Measurements from ENCODE around the gene SLC30A2. TPM values are rescaled to one million over a fixed set of nuclear protein-coding genes. Genes with fewer than 3 reads are reported as not detected.

The SLC30A2 gene
- polyA plus RNA-seq, 1 donor (not counting 4 experiments of a cell fraction or from before 2014, with no cell fraction given) = not detected

DNA sequence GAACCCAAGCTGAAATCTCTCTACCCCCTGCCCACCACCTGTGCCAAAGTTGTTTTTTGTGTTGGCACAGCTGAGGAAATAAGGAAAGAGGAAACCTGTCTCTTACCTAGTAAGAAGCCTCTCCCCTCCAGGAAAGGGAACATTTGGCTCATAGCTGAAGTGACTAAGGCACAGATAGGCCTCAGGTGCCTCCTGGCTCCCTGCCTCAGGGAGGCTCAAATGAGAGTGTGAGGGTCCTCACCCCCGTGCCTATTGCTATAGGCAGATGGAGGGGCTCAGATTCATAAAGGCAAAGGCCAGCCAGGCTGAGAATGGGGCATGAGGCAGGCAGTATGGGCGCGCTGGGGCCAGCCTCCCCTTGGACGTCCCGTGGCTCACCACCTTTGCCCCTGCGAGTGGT lies 7.4 kb downstream of the SLC30A2 start:
- Histone ChIP-seq H4K20me1 (ENCODE audit: control insufficient read depth, extremely low read depth, insufficient read depth, low read length) (no peaks in the 10 kb centered on the region), H2AFZ (ENCODE audit: control insufficient read depth, low read length) (no peak overlapping the region), H3K27ac (ENCODE audit: control insufficient read depth, insufficient read depth, low read length) (no peak overlapping the region), H3K4me3 (ENCODE audit: control insufficient read depth in 2 of 3, extremely low read depth in 1 of 3, insufficient read depth in 2 of 3, low read depth in 1 of 3, low read length in 3 of 3) (no peak overlapping the region), H3K9ac (ENCODE audit: control insufficient read depth, extremely low read depth, insufficient read depth, low read length) (no peak overlapping the region), H3K36me3 (ENCODE audit: control insufficient read depth in 2 of 2, extremely low read depth in 1 of 2, insufficient read depth in 2 of 2, low read length in 2 of 2) (no peaks in the 10 kb centered on the region), H3K9me1 (ENCODE audit: control insufficient read depth, extremely low read depth, insufficient read depth, low read length) (no peaks in the 10 kb centered on the region), H3K27me3 (ENCODE audit: control insufficient read depth, extremely low read depth, insufficient read depth, low read length) (peaks cover 14% of the 10 kb centered on the region), H3K79me2 (ENCODE audit: control insufficient read depth, insufficient read depth, low read length) (no peaks in the 10 kb centered on the region), H3K9me3 (ENCODE audit: control insufficient read depth, low read depth, low read length) (no peaks in the 10 kb centered on the region), H3K4me2 (ENCODE audit: control insufficient read depth, extremely low read depth, insufficient read depth, low read depth, low read length) (no peak overlapping the region), H3K4me1 (ENCODE audit: control insufficient read depth, extremely low read depth, insufficient read depth, low read length) (peaks cover 10% of the 10 kb centered on the region)
- DNase-seq (ENCODE audit: low read depth, low spot score) = no peak
- no peak for FAIRE-seq
- TF ChIP-seq, protein P1, sequence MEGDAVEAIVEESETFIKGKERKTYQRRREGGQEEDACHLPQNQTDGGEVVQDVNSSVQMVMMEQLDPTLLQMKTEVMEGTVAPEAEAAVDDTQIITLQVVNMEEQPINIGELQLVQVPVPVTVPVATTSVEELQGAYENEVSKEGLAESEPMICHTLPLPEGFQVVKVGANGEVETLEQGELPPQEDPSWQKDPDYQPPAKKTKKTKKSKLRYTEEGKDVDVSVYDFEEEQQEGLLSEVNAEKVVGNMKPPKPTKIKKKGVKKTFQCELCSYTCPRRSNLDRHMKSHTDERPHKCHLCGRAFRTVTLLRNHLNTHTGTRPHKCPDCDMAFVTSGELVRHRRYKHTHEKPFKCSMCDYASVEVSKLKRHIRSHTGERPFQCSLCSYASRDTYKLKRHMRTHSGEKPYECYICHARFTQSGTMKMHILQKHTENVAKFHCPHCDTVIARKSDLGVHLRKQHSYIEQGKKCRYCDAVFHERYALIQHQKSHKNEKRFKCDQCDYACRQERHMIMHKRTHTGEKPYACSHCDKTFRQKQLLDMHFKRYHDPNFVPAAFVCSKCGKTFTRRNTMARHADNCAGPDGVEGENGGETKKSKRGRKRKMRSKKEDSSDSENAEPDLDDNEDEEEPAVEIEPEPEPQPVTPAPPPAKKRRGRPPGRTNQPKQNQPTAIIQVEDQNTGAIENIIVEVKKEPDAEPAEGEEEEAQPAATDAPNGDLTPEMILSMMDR (optimal IDR thresholded peaks at IDR 0.05 in 1 of 3, IDR thresholded peaks at IDR 0.05 in 1 of 3, conservative IDR thresholded peaks at IDR 0.05 in 1 of 3; ENCODE audit: extremely low read depth in 1 of 3, insufficient read depth in 2 of 3, low read length in 3 of 3) = no peak
- TF ChIP-seq EZH2 (IDR thresholded peaks at IDR 0.05; ENCODE audit: low read length) = no peak
- dilution Hi-C loops (cut with MboI; ENCODE audit: extremely low pct_ligation_motif_present, low sequenced_read_pairs) = no loop called here

DNA sequence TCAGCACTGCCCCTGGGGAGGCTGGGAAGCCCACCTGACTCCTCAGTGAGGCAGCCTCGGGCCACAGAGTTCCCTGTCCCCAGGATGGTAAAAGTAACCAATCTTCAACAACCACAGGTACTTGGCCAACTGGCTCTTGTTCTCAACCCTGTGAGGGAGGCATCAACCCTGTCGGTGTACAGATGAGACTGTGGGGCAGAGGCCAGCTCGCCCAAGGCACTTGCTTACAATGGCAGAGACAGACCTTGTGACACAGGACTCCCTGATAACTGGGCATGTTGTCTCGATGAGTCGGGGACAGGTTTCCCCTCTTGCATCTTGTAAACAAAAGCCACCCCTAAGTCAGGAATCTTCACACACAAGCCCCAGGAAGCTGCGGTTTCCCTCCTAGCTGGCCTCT lies 8.0 kb downstream of the SLC30A2 start:
- no peaks in the 10 kb centered on the region for H4K20me1 ChIP-seq (ENCODE audit: control insufficient read depth, extremely low read depth, insufficient read depth, low read length)
- H3K27me3 ChIP-seq (ENCODE audit: control insufficient read depth, extremely low read depth, insufficient read depth, low read length) = peaks cover 8% of the 10 kb centered on the region
- dilution Hi-C loops (cut with MboI; ENCODE audit: extremely low pct_ligation_motif_present, low sequenced_read_pairs) = no loop called here

More for the DNA sequence above, 8.0 kb downstream of the SLC30A2 start:
- Histone ChIP-seq H2AFZ (ENCODE audit: control insufficient read depth, low read length) (no peak overlapping the region), H3K9me3 (ENCODE audit: control insufficient read depth, low read depth, low read length) (no peaks in the 10 kb centered on the region), H3K4me3 (ENCODE audit: control insufficient read depth in 2 of 3, extremely low read depth in 1 of 3, insufficient read depth in 2 of 3, low read depth in 1 of 3, low read length in 3 of 3) (no peak overlapping the region), H3K9me1 (ENCODE audit: control insufficient read depth, extremely low read depth, insufficient read depth, low read length) (no peaks in the 10 kb centered on the region), H3K36me3 (ENCODE audit: control insufficient read depth in 2 of 2, extremely low read depth in 1 of 2, insufficient read depth in 2 of 2, low read length in 2 of 2) (no peaks in the 10 kb centered on the region), H3K4me2 (ENCODE audit: control insufficient read depth, extremely low read depth, insufficient read depth, low read depth, low read length) (no peak overlapping the region), H3K27ac (ENCODE audit: control insufficient read depth, insufficient read depth, low read length) (no peak overlapping the region), H3K79me2 (ENCODE audit: control insufficient read depth, insufficient read depth, low read length) (no peaks in the 10 kb centered on the region), H3K4me1 (ENCODE audit: control insufficient read depth, extremely low read depth, insufficient read depth, low read length) (peaks cover 10% of the 10 kb centered on the region), H3K9ac (ENCODE audit: control insufficient read depth, extremely low read depth, insufficient read depth, low read length) (no peak overlapping the region)
- FAIRE-seq (no peak), DNase-seq (ENCODE audit: low read depth, low spot score) (no peak)
- TF ChIP-seq EZH2 (IDR thresholded peaks at IDR 0.05; ENCODE audit: low read length) = no peak
- TF ChIP-seq, protein P1 (optimal IDR thresholded peaks at IDR 0.05 in 1 of 3, IDR thresholded peaks at IDR 0.05 in 1 of 3, conservative IDR thresholded peaks at IDR 0.05 in 1 of 3; ENCODE audit: extremely low read depth in 1 of 3, insufficient read depth in 2 of 3, low read length in 3 of 3) = no peak

Measured in keratinocyte (primary cell).